ENCODE results near the gene REXO1. TPM values are rescaled to one million over a fixed set of nuclear protein-coding genes. Genes with fewer than 3 reads are reported as not detected.

Gene REXO1
- total RNA-seq, 2 experiments from 2014 or later, result 53.1 to 54.2 TPM

GRCh38 chr19:1837625-1838105, 10.6 kb downstream of the REXO1 start:
- Mint-ChIP-seq H3K27ac (no peak overlapping the region), H3K4me1 (peaks cover 17% of the 10 kb centered on the region), H3K4me3 (no peak overlapping the region), H3K27me3 (no peaks in the 10 kb centered on the region), H3K36me3 (peaks cover 2% of the 10 kb centered on the region), H3K9me3 (no peaks in the 10 kb centered on the region)
- DNase-seq, result peak; percentile 72

- Mint-ChIP-seq H3K27ac (no peak overlapping the region), H3K27me3 (no peaks in the 10 kb centered on the region), H3K9me3 (no peaks in the 10 kb centered on the region), H3K4me1 (peaks cover 14% of the 10 kb centered on the region), H3K36me3 (peaks cover 2% of the 10 kb centered on the region), H3K4me3 (no peak overlapping the region)
- DNase-seq, result no peak
Observed at GRCh38 chr19:1837222-1837565, 11.1 kb downstream of the REXO1 start.

- H3K9me3 Mint-ChIP-seq, result no peaks in the 10 kb centered on the region
- no peak for DNase-seq
- no peak overlapping the region for H3K27ac Mint-ChIP-seq
- H3K4me3 Mint-ChIP-seq, result no peak overlapping the region
- H3K4me1 Mint-ChIP-seq, result peaks cover 14% of the 10 kb centered on the region
- H3K27me3 Mint-ChIP-seq, result no peaks in the 10 kb centered on the region
- peaks cover 2% of the 10 kb centered on the region for H3K36me3 Mint-ChIP-seq
Observed at GRCh38 chr19:1836458-1837221, 11.6 kb downstream of the REXO1 start.

- Mint-ChIP-seq H3K27me3 (no peaks in the 10 kb centered on the region), H3K27ac (no peak overlapping the region), H3K4me3 (no peak overlapping the region), H3K36me3 (peaks cover 2% of the 10 kb centered on the region), H3K4me1 (peaks cover 4% of the 10 kb centered on the region), H3K9me3 (no peaks in the 10 kb centered on the region)
- DNase-seq, result no peak
Observed at GRCh38 chr19:1833540-1833939, 14.7 kb downstream of the REXO1 start.

- Mint-ChIP-seq H3K4me1 (peaks cover 2% of the 10 kb centered on the region), H3K4me3 (no peak overlapping the region), H3K36me3 (peaks cover 2% of the 10 kb centered on the region), H3K27ac (no peak overlapping the region), H3K27me3 (no peaks in the 10 kb centered on the region), H3K9me3 (no peaks in the 10 kb centered on the region)
- DNase-seq, result no peak
Observed at GRCh38 chr19:1832046-1832663, 16.1 kb downstream of the REXO1 start.

GRCh38 chr19:1830978-1831377, 17.3 kb downstream of the REXO1 start:
- Mint-ChIP-seq H3K4me3 (no peak overlapping the region), H3K4me1 (peaks cover 2% of the 10 kb centered on the region), H3K9me3 (no peaks in the 10 kb centered on the region)

GRCh38 chr19:1830568-1830967, 17.7 kb downstream of the REXO1 start:
- H3K4me1 Mint-ChIP-seq, result peaks cover 5% of the 10 kb centered on the region
- H3K9me3 Mint-ChIP-seq, result no peaks in the 10 kb centered on the region
- no peak overlapping the region for H3K4me3 Mint-ChIP-seq
- no peaks in the 10 kb centered on the region for H3K27me3 Mint-ChIP-seq
- DNase-seq, result no peak
- H3K36me3 Mint-ChIP-seq, result peaks cover 6% of the 10 kb centered on the region
- H3K27ac Mint-ChIP-seq, result no peak overlapping the region

More at GRCh38 chr19:1830978-1831377, 17.3 kb downstream of the REXO1 start:
- Mint-ChIP-seq H3K27me3 (no peaks in the 10 kb centered on the region), H3K27ac (no peak overlapping the region), H3K36me3 (peaks cover 4% of the 10 kb centered on the region)
- no peak for DNase-seq

- Mint-ChIP-seq H3K27ac (no peak overlapping the region), H3K36me3 (peaks cover 6% of the 10 kb centered on the region), H3K27me3 (no peaks in the 10 kb centered on the region), H3K4me1 (peaks cover 5% of the 10 kb centered on the region), H3K9me3 (no peaks in the 10 kb centered on the region), H3K4me3 (no peak overlapping the region)
- no peak for DNase-seq
Observed at GRCh38 chr19:1829958-1830357, 18.3 kb downstream of the REXO1 start.

- Mint-ChIP-seq H3K4me1 (peaks cover 6% of the 10 kb centered on the region), H3K27me3 (no peaks in the 10 kb centered on the region), H3K27ac (no peak overlapping the region), H3K36me3 (peaks cover 9% of the 10 kb centered on the region), H3K4me3 (no peak overlapping the region), H3K9me3 (no peaks in the 10 kb centered on the region)
- DNase-seq, result no peak
Observed at GRCh38 chr19:1828279-1829238, 19.7 kb downstream of the REXO1 start.

- Mint-ChIP-seq H3K36me3 (peaks cover 9% of the 10 kb centered on the region), H3K27me3 (no peaks in the 10 kb centered on the region), H3K27ac (no peak overlapping the region), H3K4me3 (no peak overlapping the region), H3K4me1 (peaks cover 6% of the 10 kb centered on the region), H3K9me3 (no peaks in the 10 kb centered on the region)
- no peak for DNase-seq
Observed at GRCh38 chr19:1827566-1828278, 20.6 kb downstream of the REXO1 start.

- Mint-ChIP-seq H3K4me3 (no peak overlapping the region), H3K4me1 (peaks cover 6% of the 10 kb centered on the region), H3K9me3 (no peaks in the 10 kb centered on the region), H3K36me3 (peaks cover 9% of the 10 kb centered on the region), H3K27me3 (no peaks in the 10 kb centered on the region), H3K27ac (no peak overlapping the region)
- DNase-seq, result no peak
Observed at GRCh38 chr19:1826557-1827521, 21.4 kb downstream of the REXO1 start.

GRCh38 chr19:1825909-1826556, 22.2 kb downstream of the REXO1 start:
- Mint-ChIP-seq H3K4me3 (no peak overlapping the region), H3K9me3 (no peaks in the 10 kb centered on the region), H3K36me3 (peaks cover 14% of the 10 kb centered on the region), H3K4me1 (peaks cover 6% of the 10 kb centered on the region), H3K27ac (peak overlapping the region; percentile 54), H3K27me3 (no peaks in the 10 kb centered on the region)
- DNase-seq, result peak; percentile 70

GRCh38 chr19:1824252-1824622, 24.0 kb downstream of the REXO1 start:
- Mint-ChIP-seq H3K27me3 (no peaks in the 10 kb centered on the region), H3K4me1 (peaks cover 6% of the 10 kb centered on the region), H3K4me3 (no peak overlapping the region), H3K9me3 (no peaks in the 10 kb centered on the region), H3K27ac (no peak overlapping the region), H3K36me3 (peaks cover 14% of the 10 kb centered on the region)
- DNase-seq, result no peak
